ENCODE measurements around the gene ZBTB24. TPM values are rescaled to one million over a fixed set of nuclear protein-coding genes. Genes with fewer than 3 reads are reported as not detected.

Gene ZBTB24
- total RNA-seq, 4 donors from 2014 or later: 8.1 to 11.6 (median 11.2) TPM

- H3K9me3 ChIP-seq: no peaks in the 10 kb centered on the region
- H3K27ac ChIP-seq: no peak overlapping the region
- H3K27me3 ChIP-seq: no peaks in the 10 kb centered on the region
- peaks cover 17% of the 10 kb centered on the region for H3K4me1 ChIP-seq
- peaks cover 55% of the 10 kb centered on the region for H3K36me3 ChIP-seq
- DNase-seq (ENCODE audit: low spot score in 2 of 2): no peak
- WGBS: 82% methylated on average over 5 of the region's 9 CpGs
- no peak for TF ChIP-seq CTCF (IDR thresholded peaks at IDR 0.05)
- no peak for TF ChIP-seq POLR2AphosphoS5 (IDR thresholded peaks at IDR 0.05)
- TF ChIP-seq POLR2A (IDR thresholded peaks at IDR 0.05): no peak
- no peak for TF ChIP-seq EP300 (IDR thresholded peaks at IDR 0.05)
- H3K4me3 ChIP-seq: no peak overlapping the region
Observed at GRCh38 chr6:109445382-109445781, 37.6 kb downstream of the ZBTB24 start.

GRCh38 chr6:109443425-109443950 is 39.5 kb downstream of the ZBTB24 start:
- Histone ChIP-seq H3K4me1 (peaks cover 30% of the 10 kb centered on the region), H3K27ac (no peak overlapping the region), H3K27me3 (no peaks in the 10 kb centered on the region), H3K36me3 (peaks cover 51% of the 10 kb centered on the region), H3K9me3 (no peaks in the 10 kb centered on the region), H3K4me3 (no peak overlapping the region)
- 96% methylated on average over 3 of the region's 10 CpGs for WGBS
- TF ChIP-seq POLR2AphosphoS5 (IDR thresholded peaks at IDR 0.05) (no peak), CTCF (IDR thresholded peaks at IDR 0.05) (no peak), EP300 (IDR thresholded peaks at IDR 0.05) (no peak), POLR2A (IDR thresholded peaks at IDR 0.05) (no peak)
- DNase-seq (ENCODE audit: low spot score in 2 of 2): no peak

- Histone ChIP-seq H3K9me3 (no peaks in the 10 kb centered on the region), H3K27me3 (no peaks in the 10 kb centered on the region), H3K4me1 (peaks cover 30% of the 10 kb centered on the region), H3K27ac (no peak overlapping the region), H3K4me3 (no peak overlapping the region), H3K36me3 (peaks cover 51% of the 10 kb centered on the region)
- TF ChIP-seq EP300 (IDR thresholded peaks at IDR 0.05) (no peak), CTCF (IDR thresholded peaks at IDR 0.05) (no peak), POLR2A (IDR thresholded peaks at IDR 0.05) (no peak), POLR2AphosphoS5 (IDR thresholded peaks at IDR 0.05) (no peak)
- no CpG with 5 or more reads among the region's 6 CpGs for WGBS
- no peak for DNase-seq (ENCODE audit: low spot score in 2 of 2)
Observed at GRCh38 chr6:109442393-109442924, 40.6 kb downstream of the ZBTB24 start.

- no peaks in the 10 kb centered on the region for H3K27me3 ChIP-seq
- WGBS: 2% methylated on average over 23 of the region's 31 CpGs
- peaks cover 40% of the 10 kb centered on the region for H3K36me3 ChIP-seq
- peak overlapping the region; percentile 90 for H3K4me3 ChIP-seq
- DNase-seq (ENCODE audit: low spot score in 2 of 2): no peak
- peaks cover 30% of the 10 kb centered on the region for H3K4me1 ChIP-seq
- peak overlapping the region; percentile 95 for H3K27ac ChIP-seq
- no peaks in the 10 kb centered on the region for H3K9me3 ChIP-seq
- TF ChIP-seq CTCF (IDR thresholded peaks at IDR 0.05) (peak in 1 of 2 donors; percentile 1), POLR2AphosphoS5 (IDR thresholded peaks at IDR 0.05) (no peak)
Observed at GRCh38 chr6:109441069-109441816, 41.8 kb downstream of the ZBTB24 start.

GRCh38 chr6:109440331-109441068 is 42.5 kb downstream of the ZBTB24 start, which contains the start of the genes PPIL6 and SMPD2:
TSS of gene PPIL6 (minus strand) at chr6:109440628. CDS start at chr6:109440590, 38 bp downstream.
TSS of gene SMPD2 (plus strand) at chr6:109440724. CDS start at chr6:109441122, 398 bp downstream.
- WGBS: 0% methylated on average over 23 of the region's 102 CpGs
- Histone ChIP-seq H3K4me3 (peak within 1 kb of the TSS; percentile 90), H3K36me3 (peaks cover 33% of the 10 kb centered on the region), H3K4me1 (peaks cover 30% of the 10 kb centered on the region), H3K27ac (peak within 1 kb of the TSS; percentile 95), H3K27me3 (no peaks in the 10 kb centered on the region), H3K9me3 (no peaks in the 10 kb centered on the region)
- peak; percentile 48 to 56 for TF ChIP-seq POLR2A (IDR thresholded peaks at IDR 0.05)
- TF ChIP-seq POLR2AphosphoS5 (IDR thresholded peaks at IDR 0.05): no peak
- no peak for TF ChIP-seq EP300 (IDR thresholded peaks at IDR 0.05)
- TF ChIP-seq CTCF (IDR thresholded peaks at IDR 0.05): peak in 1 of 2 donors; percentile 28
- DNase-seq (ENCODE audit: low spot score in 2 of 2): peak; percentile 90 to 92
